Activated CD4-positive, alpha-beta memory T cell treated with anti-CD3 and anti-CD28 coated beads, Interleukin-2, amount 10 ng/mL, durations not matched to agents 7 days and 5 days (primary cell): ENCODE measurements around the gene LRP5. TPM values are rescaled to one million over a fixed set of nuclear protein-coding genes. Genes with fewer than 3 reads are reported as not detected.
"Not testable (repeated sequence)": the region's sequence is repeated elsewhere in the genome, so short reads cannot be mapped to it uniquely, and the experiment has no call there.

Experiments used
- CTCF ChIA-PET: fragments of 350-600 bp; sonication (Branson Sonifier 250); formaldehyde crosslinking; loops from one replicate; lab custom pipeline; 2021; ENCODE audit warnings: antibody characterized with exemption, inconsistent platforms; lab: Charles Lee
- POLR2A ChIA-PET: fragments of 350-600 bp; sonication (Branson Sonifier 250); formaldehyde crosslinking; loops from one replicate; lab custom pipeline; 2021; ENCODE audit warnings: antibody characterized with exemption; lab: Charles Lee
- DNase-seq: peaks from one replicate; pipeline ENCODE4 v3.0.0-alpha.2; 2020
- H3K27ac Mint-ChIP-seq: one replicate; pipeline ENCODE4 v1.8.0; 2021; ENCODE audit warnings: mild to moderate bottlenecking, mixed read lengths
- H3K27me3 Mint-ChIP-seq: one replicate; pipeline ENCODE4 v1.8.0; 2021; ENCODE audit warnings: mixed read lengths
- H3K36me3 Mint-ChIP-seq: one replicate; pipeline ENCODE4 v1.8.0; 2021; ENCODE audit warnings: low read depth, mixed read lengths
- H3K4me1 Mint-ChIP-seq: one replicate; pipeline ENCODE4 v1.8.0; 2021; ENCODE audit warnings: mixed read lengths
- H3K4me3 Mint-ChIP-seq: one replicate; pipeline ENCODE4 v1.8.0; 2021; ENCODE audit warnings: mild to moderate bottlenecking, mixed read lengths
- H3K9me3 Mint-ChIP-seq: one replicate; pipeline ENCODE4 v1.8.0; 2021; ENCODE audit warnings: mixed read lengths
- total RNA-seq, 2 experiments: library from RNA; stranded (reverse); gene quantifications; one replicate each; pipeline ENCODE4 v1.2.3, GENCODE V29; 2021

LRP5 gene
- total RNA-seq, 2 experiments from 2014 or later, result 12.3 to 13.5 TPM

DNA sequence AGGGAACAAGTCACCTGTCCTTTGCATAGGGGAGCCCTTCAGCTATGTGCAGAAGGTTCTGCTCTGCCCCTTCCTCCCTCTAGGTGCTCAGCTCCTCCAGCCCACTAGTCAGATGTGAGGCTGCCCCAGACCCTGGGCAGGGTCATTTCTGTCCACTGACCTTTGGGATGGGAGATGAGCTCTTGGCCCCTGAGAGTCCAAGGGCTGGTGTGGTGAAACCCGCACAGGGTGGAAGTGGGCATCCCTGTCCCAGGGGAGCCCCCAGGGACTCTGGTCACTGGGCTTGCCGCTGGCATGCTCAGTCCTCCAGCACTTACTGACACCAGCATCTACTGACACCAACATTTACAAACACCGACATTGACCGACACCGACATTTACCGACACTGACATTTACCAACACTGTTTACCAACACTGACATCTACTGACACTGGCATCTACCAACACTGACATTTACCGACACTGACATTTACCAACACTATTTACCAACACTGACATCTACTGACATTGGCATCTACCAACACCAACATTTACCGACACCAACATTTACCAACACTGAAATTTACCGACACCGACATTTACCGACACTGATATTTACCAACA is 76.3 kb downstream of the LRP5 start:
- no peak for DNase-seq
- H3K27me3 Mint-ChIP-seq, result no peaks in the 10 kb centered on the region
- H3K4me1 Mint-ChIP-seq, result peaks cover 1% of the 10 kb centered on the region
- POLR2A ChIA-PET, result no interaction called here
- H3K9me3 Mint-ChIP-seq, result no peaks in the 10 kb centered on the region
- H3K27ac Mint-ChIP-seq, result no peak overlapping the region
- CTCF ChIA-PET, result interaction anchor here (0.8 kb wide), 1 partner anchor 71 kb away, joined by 3 read pairs; the partner anchor contains the start of gene PPP6R3
- H3K36me3 Mint-ChIP-seq, result no peaks in the 10 kb centered on the region
- no peak overlapping the region for H3K4me3 Mint-ChIP-seq

DNA sequence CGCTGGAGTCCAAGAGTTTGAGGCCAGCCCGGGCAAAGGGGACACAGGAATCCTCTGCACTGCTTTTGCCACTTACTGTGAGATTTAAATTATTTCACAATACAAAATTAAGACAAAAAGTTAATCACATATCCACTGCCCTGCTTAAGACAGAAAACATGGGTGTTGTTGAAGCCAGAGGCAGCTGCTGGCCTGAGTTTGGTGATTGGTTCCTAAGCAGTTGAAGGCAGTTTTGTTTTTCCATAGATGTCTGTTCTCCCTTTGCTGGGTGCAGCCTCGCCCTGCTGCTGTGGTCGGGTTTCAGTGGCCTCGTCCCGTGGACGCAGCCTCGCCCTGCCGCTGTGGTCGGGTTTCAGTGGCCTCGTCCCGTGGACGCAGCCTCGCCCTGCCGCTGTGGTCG is 77.9 kb downstream of the LRP5 start:
- Mint-ChIP-seq H3K4me3 (no peak overlapping the region), H3K27me3 (no peaks in the 10 kb centered on the region), H3K9me3 (no peaks in the 10 kb centered on the region), H3K36me3 (no peaks in the 10 kb centered on the region), H3K27ac (no peak overlapping the region), H3K4me1 (no peaks in the 10 kb centered on the region)
- POLR2A ChIA-PET, result no interaction called here
- CTCF ChIA-PET, result no interaction called here
- DNase-seq, result no peak

DNA sequence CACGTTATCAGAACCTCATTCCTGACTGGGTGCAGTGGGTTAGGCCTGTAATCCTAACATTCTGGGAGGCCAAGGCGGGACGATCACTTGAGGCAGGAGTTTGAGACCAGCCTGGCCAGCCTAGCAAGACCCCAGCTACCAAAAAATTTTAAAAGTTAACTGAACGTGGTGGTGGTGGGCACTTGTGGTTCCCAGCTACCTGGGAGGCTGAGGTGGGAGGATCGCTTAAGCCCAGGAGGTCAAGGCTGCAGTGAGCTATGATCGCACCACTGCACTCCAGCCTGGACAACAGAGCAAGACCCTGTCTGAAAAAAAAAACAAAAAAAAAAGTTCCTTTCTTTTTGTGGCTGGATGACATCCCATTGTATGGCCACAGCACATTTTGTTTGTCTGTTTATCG is 80.4 kb downstream of the LRP5 start:
- CTCF ChIA-PET, result no interaction called here
- Mint-ChIP-seq H3K4me3 (no peak overlapping the region), H3K9me3 (no peaks in the 10 kb centered on the region), H3K4me1 (no peaks in the 10 kb centered on the region), H3K36me3 (no peaks in the 10 kb centered on the region), H3K27ac (no peak overlapping the region), H3K27me3 (no peaks in the 10 kb centered on the region)
- POLR2A ChIA-PET, result no interaction called here
- no peak for DNase-seq

DNA sequence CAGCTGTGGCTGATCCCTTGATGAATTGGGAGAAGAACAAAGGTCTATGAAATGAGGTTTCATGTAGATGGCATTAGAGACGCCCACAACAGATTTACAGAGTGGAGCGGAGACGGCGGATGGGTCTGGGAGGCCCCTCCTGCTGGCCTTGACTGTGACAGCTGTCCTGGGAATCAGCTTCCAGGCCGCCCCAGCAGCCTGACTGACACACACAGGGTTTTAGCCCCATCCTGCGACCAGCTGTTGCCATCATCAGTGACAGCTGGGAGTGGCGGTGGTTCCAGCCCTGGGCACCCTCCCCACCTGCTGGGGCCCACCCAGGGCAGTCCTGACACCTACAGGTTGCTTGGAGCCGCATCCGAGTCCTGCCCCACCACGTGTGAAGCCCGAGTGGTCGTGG is 84.1 kb downstream of the LRP5 start:
- Mint-ChIP-seq H3K27ac (no peak overlapping the region), H3K4me3 (no peak overlapping the region), H3K4me1 (no peaks in the 10 kb centered on the region), H3K27me3 (no peaks in the 10 kb centered on the region), H3K36me3 (no peaks in the 10 kb centered on the region), H3K9me3 (no peaks in the 10 kb centered on the region)
- POLR2A ChIA-PET, result no interaction called here
- CTCF ChIA-PET, result no interaction called here
- no peak for DNase-seq

DNA sequence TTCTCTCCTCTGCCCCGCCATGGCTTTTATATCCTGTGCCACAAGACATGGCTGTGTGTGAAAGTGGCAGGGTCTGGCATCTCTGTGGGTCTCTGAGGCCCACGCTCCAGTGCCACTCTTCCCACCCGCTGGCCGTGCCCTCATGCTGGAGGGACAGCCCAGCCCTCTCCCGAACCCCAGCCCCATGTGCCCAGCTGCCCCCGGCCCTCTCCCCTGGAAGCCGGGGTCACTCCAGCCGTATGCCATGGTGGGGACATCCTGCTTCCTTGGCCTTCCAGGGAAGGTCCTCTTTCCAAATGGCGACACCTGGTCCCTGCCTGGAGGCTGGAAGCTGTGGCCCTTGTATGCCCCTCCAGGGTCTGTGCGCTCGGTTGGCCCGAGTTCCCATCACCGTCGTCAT is 84.9 kb downstream of the LRP5 start:
- Mint-ChIP-seq H3K36me3 (no peaks in the 10 kb centered on the region), H3K9me3 (no peaks in the 10 kb centered on the region), H3K4me3 (no peak overlapping the region), H3K4me1 (no peaks in the 10 kb centered on the region), H3K27ac (no peak overlapping the region), H3K27me3 (no peaks in the 10 kb centered on the region)
- POLR2A ChIA-PET, result no interaction called here
- DNase-seq, result no peak
- CTCF ChIA-PET, result no interaction called here

DNA sequence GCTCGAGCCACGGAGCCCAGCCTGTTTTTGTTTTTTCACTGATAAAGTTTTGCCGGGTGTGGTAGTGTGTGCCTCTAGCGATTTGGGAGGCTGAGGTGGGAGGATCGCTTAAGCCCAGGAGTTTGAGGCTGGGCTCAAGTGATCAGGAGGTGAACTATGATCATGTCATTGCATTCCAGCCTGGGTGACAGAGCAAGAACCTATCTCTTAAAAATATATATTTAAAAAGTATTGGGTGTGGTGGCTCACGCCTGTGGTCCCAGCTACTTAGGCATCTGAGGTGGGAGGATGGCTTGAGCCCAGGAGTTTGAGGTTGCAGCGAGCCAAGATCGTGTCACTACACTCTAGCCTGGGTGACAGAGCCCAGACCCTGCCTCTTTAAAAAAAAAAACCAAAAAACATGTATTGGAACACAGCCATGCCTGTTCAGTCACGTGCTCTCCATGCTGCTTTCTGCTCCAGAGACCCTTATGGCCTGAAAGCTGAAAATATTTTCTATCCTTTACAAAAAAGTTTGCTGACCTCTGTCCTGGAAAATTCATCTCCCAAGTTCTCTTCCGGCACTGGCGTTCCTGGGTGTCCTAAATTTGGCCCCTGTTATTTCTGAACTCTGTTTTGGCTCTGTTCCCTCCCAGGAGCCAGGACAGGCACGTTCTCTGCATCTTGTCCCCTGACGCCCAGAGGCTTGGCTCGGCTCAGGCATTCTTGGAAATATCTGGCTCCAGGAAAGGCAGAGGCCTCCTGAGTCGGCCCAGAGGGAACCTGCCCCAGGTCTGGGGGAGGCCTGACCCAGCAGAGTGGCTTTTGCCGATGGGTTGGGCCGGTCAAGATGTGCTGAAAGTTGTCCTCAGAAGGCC is 86.8 kb downstream of the LRP5 start:
- Mint-ChIP-seq H3K27ac (no peak overlapping the region), H3K9me3 (no peaks in the 10 kb centered on the region), H3K4me1 (no peaks in the 10 kb centered on the region), H3K4me3 (no peak overlapping the region), H3K36me3 (no peaks in the 10 kb centered on the region), H3K27me3 (no peaks in the 10 kb centered on the region)
- CTCF ChIA-PET, result no interaction called here
- DNase-seq, result no peak
- POLR2A ChIA-PET, result no interaction called here

DNA sequence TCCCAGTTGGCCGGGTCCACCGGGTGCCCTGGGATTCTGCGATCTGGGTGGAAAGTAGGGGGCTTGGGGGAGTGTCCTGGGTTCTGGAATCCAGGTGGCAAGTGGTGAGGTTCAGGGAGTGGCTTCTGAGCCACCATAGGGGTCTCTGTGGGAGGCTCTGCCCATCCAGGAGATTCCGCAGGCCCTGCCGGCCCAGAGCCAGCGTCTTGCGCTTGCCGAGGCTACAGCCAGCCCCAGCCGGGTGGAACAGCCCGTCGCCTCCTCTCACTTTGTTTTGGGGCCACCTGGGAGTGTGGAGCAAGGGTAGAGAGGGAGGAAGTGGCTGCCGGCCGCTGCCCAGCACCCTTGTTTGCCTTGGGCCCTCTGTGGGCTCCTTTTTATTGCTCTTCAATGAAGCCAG is 87.5 kb downstream of the LRP5 start:
- POLR2A ChIA-PET, result no interaction called here
- Mint-ChIP-seq H3K27ac (no peak overlapping the region), H3K4me1 (no peaks in the 10 kb centered on the region), H3K9me3 (no peaks in the 10 kb centered on the region), H3K36me3 (no peaks in the 10 kb centered on the region), H3K27me3 (no peaks in the 10 kb centered on the region), H3K4me3 (no peak overlapping the region)
- CTCF ChIA-PET, result no interaction called here
- no peak for DNase-seq

DNA sequence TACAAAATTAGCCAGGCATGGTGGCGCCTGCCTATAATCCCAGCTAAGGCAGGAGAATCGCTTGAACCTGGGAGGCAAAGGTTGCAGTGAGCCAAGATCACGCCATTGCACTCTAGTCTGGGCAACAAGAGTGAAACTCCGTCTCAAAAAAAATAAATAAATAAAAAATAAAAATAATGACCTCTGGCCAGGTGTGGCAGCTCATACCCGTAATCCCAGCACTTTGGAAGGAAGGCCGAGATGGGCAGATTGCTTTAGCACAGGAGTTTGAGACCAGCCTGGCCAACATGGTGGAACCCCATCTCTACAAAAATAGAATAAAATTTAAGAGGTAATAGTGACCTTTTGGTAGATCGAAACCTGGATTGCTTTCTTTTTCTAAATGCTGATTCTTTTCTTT is 88.2 kb downstream of the LRP5 start:
- H3K9me3 Mint-ChIP-seq, H3K4me3 Mint-ChIP-seq, H3K4me1 Mint-ChIP-seq, H3K27ac Mint-ChIP-seq, H3K27me3 Mint-ChIP-seq, CTCF ChIA-PET, H3K36me3 Mint-ChIP-seq, POLR2A ChIA-PET, DNase-seq: not testable (repeated sequence)

DNA sequence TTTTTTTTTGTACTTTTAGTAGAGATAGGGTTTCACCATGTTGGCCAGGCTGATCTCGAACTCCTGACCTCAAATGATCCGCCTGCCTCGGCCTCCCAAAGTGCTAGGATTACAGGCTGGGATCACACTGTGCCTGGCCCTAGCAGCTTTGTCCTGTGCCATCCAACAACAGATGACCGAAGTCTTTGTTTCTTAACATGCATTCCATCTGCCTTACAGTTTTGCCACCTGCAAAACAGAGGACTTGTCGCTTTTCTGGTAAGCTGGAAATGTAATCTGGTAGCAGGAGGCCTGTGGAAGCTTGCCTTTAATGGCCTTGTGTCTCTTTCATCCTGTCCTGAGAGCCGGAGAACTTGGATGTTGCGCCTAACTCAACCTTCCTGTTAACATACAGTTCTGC is 89.5 kb downstream of the LRP5 start:
- Mint-ChIP-seq H3K27me3 (no peaks in the 10 kb centered on the region), H3K36me3 (no peaks in the 10 kb centered on the region), H3K4me1 (no peaks in the 10 kb centered on the region), H3K4me3 (no peak overlapping the region), H3K9me3 (no peaks in the 10 kb centered on the region), H3K27ac (no peak overlapping the region)
- POLR2A ChIA-PET, result no interaction called here
- no peak for DNase-seq
- CTCF ChIA-PET, result no interaction called here

DNA sequence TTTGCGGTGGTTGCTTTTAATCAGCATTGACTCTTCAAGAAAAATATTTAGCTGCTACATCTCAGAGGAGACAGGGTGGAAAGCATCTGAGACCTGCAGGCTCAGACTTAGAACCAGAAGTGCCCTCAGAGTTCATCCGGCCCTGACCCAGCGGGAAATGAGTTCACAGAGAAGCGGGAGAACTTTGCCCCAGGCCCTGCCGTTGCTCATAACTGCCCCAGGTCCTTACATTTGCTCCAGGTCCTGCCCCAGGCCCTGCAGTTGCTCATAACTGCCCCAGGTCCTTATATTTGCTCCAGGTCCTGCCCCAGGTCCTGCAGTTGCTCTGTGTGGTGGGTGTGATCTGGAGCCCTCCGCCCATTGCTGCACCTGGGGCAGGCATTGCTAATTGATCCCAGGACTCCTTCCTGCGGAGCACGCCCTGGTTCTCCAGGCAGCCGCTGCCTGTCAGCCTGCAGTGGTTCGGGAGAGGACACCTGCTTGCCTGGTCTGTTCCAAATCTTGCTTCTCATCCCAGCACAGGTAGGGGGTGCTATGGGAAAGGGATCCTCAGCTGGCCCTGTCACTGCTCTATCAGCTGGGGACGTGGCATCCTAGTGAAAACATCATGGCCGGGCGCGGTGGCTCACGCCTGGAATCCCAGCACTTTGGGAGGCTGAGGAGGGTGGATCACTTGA is 90.1 kb downstream of the LRP5 start:
- no peaks in the 10 kb centered on the region for H3K4me1 Mint-ChIP-seq
- no peak overlapping the region for H3K4me3 Mint-ChIP-seq
- no peak for DNase-seq
- no peak overlapping the region for H3K27ac Mint-ChIP-seq
- no peaks in the 10 kb centered on the region for H3K9me3 Mint-ChIP-seq
- ChIA-PET POLR2A (no interaction called here), CTCF (no interaction called here)
- no peaks in the 10 kb centered on the region for H3K27me3 Mint-ChIP-seq
- no peaks in the 10 kb centered on the region for H3K36me3 Mint-ChIP-seq

DNA sequence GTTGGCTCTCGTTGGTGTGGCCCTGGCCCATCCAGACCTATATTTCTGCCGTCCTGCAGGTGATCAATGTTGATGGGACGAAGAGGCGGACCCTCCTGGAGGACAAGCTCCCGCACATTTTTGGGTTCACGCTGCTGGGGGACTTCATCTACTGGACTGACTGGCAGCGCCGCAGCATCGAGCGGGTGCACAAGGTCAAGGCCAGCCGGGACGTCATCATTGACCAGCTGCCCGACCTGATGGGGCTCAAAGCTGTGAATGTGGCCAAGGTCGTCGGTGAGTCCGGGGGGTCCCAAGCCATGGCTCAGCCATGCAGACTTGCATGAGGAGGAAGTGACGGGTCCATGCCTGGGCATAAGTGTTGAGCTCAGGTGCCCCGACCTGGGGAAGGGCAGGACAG is 91.0 kb downstream of the LRP5 start:
- no peak for DNase-seq
- Mint-ChIP-seq H3K36me3 (no peaks in the 10 kb centered on the region), H3K4me3 (no peak overlapping the region), H3K4me1 (no peaks in the 10 kb centered on the region), H3K27me3 (no peaks in the 10 kb centered on the region), H3K27ac (no peak overlapping the region), H3K9me3 (no peaks in the 10 kb centered on the region)
- POLR2A ChIA-PET, result no interaction called here
- CTCF ChIA-PET, result no interaction called here

DNA sequence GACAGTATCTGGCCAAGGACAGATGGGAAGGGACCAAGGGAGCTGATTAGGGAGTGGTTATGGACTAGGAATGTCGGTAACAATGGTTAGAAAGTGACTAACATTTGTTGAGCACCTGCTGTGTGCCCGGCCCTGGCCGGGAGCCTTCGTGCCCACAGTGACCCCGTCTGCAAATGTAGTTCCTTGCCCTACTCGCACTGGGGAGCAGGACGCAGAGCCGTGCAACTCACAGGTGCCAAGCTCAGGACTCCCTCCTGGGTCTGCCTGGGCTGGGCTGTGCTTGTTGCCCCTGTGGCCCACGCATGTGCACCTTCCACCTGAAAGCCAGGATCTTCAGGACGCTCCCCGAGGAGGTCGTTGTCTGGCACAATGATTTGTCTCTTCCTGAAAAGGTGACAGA is 91.4 kb downstream of the LRP5 start:
- Mint-ChIP-seq H3K4me1 (no peaks in the 10 kb centered on the region), H3K27ac (no peak overlapping the region), H3K36me3 (no peaks in the 10 kb centered on the region), H3K4me3 (no peak overlapping the region), H3K27me3 (no peaks in the 10 kb centered on the region), H3K9me3 (no peaks in the 10 kb centered on the region)
- ChIA-PET CTCF (no interaction called here), POLR2A (no interaction called here)
- DNase-seq, result no peak
